Nephron progenitor cell (in vitro differentiated cells): ENCODE measurements around the gene MYO18B.

Experiments used
- DNase-seq: peaks from one replicate; pipeline ENCODE4 v3.0.0; 2021
- H3K27ac Mint-ChIP-seq: 2 replicates; pipeline ENCODE4 v1.8.0; 2021; ENCODE audit warnings: mild to moderate bottlenecking, moderate library complexity, mixed read lengths
- H3K27me3 Mint-ChIP-seq: 2 replicates; pipeline ENCODE4 v1.8.0; 2021; ENCODE audit warnings: mild to moderate bottlenecking, low read depth, mixed read lengths; ENCODE audit not compliant: poor library complexity
- H3K36me3 Mint-ChIP-seq: 2 replicates; pipeline ENCODE4 v1.8.0; 2021; ENCODE audit warnings: low read depth, mixed read lengths
- H3K4me1 Mint-ChIP-seq: 2 replicates; pipeline ENCODE4 v1.8.0; 2021; ENCODE audit warnings: mixed read lengths
- H3K4me3 Mint-ChIP-seq: 2 replicates; pipeline ENCODE4 v1.8.0; 2021; ENCODE audit warnings: mild to moderate bottlenecking, moderate library complexity, mixed read lengths
- H3K9me3 Mint-ChIP-seq: 2 replicates; pipeline ENCODE4 v1.8.0; 2021; ENCODE audit warnings: mild to moderate bottlenecking, moderate library complexity, mixed read lengths
- TF ChIP-seq, protein P1 (sequence below): fragments of 200-600 bp; sonication (generic); IDR thresholded peaks from 2 replicates; pipeline ENCODE4 v1.5.0; 2021; ENCODE audit warnings: antibody characterized with exemption

Gene MYO18B

DNA sequence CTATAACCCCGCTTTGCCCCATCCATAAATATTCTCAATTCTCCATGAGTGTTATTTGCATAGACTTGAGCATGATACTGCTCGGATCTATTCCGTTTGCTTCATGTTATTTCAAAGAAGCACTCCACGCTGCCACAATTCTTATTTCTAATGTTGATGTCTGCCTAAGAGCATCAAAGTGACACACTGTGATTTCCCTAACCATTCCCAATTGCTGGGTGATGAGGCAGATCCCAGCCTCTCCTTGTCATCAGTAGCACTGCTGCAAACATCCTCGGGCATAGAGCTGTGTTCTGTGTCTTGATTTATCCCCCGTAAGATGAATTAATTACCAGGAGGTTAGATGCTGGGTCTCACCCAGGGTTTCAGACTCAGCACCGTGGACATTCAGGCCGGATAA is 249.0 kb downstream of the MYO18B start:
- peaks cover 9% of the 10 kb centered on the region for H3K4me1 Mint-ChIP-seq
- no peaks in the 10 kb centered on the region for H3K9me3 Mint-ChIP-seq
- H3K36me3 Mint-ChIP-seq: no peaks in the 10 kb centered on the region
- H3K4me3 Mint-ChIP-seq: no peak overlapping the region
- DNase-seq: no peak
- TF ChIP-seq, protein P1, sequence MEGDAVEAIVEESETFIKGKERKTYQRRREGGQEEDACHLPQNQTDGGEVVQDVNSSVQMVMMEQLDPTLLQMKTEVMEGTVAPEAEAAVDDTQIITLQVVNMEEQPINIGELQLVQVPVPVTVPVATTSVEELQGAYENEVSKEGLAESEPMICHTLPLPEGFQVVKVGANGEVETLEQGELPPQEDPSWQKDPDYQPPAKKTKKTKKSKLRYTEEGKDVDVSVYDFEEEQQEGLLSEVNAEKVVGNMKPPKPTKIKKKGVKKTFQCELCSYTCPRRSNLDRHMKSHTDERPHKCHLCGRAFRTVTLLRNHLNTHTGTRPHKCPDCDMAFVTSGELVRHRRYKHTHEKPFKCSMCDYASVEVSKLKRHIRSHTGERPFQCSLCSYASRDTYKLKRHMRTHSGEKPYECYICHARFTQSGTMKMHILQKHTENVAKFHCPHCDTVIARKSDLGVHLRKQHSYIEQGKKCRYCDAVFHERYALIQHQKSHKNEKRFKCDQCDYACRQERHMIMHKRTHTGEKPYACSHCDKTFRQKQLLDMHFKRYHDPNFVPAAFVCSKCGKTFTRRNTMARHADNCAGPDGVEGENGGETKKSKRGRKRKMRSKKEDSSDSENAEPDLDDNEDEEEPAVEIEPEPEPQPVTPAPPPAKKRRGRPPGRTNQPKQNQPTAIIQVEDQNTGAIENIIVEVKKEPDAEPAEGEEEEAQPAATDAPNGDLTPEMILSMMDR: no peak
- no peak overlapping the region for H3K27ac Mint-ChIP-seq
- H3K27me3 Mint-ChIP-seq: peaks cover 12% of the 10 kb centered on the region

DNA sequence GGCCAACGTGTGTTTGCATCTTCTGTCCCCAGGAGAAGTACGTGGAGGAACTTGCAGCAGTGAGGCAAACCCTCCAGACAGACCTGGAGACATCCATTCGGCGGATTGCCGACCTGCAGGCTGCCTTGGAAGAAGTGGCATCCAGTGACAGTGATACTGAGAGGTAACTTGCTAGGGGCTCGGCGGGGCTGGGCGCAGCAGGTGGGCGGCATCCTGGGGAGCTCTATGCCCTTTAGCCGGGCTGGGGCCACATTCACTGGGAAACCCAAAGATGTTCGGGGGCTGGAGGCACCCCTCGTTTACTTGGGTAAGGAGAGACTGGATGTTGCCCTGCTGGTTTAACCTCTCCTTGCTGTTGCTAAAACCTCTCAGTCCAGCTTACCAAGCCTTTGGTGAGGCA is 250.3 kb downstream of the MYO18B start:
- Mint-ChIP-seq H3K27me3 (peaks cover 19% of the 10 kb centered on the region), H3K36me3 (no peaks in the 10 kb centered on the region), H3K4me1 (peaks cover 9% of the 10 kb centered on the region), H3K9me3 (no peaks in the 10 kb centered on the region), H3K4me3 (no peak overlapping the region), H3K27ac (no peak overlapping the region)
- TF ChIP-seq, protein P1: no peak
- DNase-seq: no peak

DNA sequence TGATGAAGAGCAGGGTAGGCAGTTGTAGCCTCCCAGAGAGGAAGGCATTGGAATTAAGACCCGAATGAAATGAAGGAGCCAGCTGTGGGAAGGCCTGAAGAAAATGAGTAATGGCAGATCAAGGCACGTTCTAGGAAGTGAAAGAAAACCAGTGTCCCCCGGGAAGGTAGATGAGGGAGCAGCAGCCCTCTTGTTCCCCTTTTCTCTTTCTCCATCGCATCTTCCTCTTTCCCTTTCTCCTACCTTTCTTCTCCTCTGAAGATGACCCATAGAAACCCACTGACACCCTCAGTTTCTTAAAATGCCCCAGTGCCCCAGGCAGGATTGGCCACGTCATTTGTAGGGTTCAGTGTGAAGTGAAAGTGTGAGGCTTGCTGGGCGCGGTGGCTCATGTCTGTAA is 254.7 kb downstream of the MYO18B start:
- TF ChIP-seq, protein P1: no peak
- H3K4me1 Mint-ChIP-seq: no peaks in the 10 kb centered on the region
- H3K4me3 Mint-ChIP-seq: no peak overlapping the region
- H3K36me3 Mint-ChIP-seq: no peaks in the 10 kb centered on the region
- no peak overlapping the region for H3K27ac Mint-ChIP-seq
- H3K27me3 Mint-ChIP-seq: peaks cover 20% of the 10 kb centered on the region
- no peak for DNase-seq
- H3K9me3 Mint-ChIP-seq: no peaks in the 10 kb centered on the region

DNA sequence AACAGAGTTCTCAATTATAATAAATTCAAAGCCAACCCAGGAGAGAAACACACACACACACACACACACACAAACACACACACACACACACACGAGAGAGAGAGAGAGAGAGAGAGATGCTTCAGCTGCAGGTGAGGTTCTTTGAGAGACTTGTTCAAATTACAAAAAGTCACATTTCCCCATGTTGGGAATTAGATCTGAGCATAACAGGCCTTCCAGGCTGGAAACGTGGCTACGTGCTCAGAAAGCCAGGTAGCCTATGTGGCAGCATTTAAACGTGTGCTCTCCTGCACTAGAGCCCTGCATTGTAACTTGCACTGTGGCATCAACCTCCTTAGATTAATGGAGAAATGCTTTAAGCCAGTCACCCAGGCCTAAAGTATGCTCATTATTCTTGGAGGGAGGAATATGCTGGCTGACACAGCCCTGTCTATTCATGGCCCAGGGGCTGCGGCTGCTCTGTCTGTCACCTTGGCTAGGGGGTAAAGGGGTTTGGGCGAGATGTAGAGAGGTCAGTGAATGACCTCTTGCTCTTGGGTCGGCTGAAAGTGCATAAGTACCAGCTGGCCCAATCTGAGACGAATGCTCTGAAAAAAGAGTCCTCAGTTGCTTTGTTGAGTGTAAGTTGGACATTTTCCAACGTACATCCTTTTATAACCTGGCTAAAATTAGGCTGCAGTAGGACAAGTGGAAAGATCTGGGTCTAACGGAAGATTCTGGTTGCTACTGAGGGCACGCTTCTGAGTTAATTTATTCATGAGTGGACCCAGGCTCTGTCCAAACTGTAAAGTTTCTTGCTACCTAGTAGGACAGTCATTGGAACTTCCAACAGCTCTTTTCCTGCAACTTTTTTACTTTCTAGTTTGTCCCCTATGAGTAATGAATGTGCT is 256.1 kb downstream of the MYO18B start:
- Mint-ChIP-seq H3K36me3 (no peaks in the 10 kb centered on the region), H3K27ac (no peak overlapping the region), H3K4me1 (no peaks in the 10 kb centered on the region), H3K4me3 (no peak overlapping the region), H3K9me3 (no peaks in the 10 kb centered on the region), H3K27me3 (peaks cover 22% of the 10 kb centered on the region)
- TF ChIP-seq, protein P1: no peak
- no peak for DNase-seq

DNA sequence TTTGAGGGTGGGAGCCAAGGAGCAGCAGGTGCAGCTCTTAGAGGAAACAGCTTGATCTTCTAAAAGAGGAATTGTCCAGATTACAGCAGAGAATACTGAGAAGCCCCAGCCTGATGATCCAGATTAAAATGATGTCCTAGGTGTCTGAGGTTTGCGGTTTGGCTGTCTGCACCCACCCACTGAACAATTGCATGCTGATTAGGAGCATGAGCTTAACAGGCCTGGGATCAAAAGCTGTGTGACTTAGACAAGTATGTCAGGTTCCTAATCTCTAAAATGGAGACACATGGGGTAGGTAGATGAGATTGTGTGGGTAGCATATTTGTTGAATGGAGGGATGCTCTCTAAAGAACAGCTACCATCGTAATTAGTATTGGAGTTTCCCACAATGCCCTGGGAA is 260.5 kb downstream of the MYO18B start:
- no peak for DNase-seq
- Mint-ChIP-seq H3K36me3 (no peaks in the 10 kb centered on the region), H3K27me3 (peaks cover 13% of the 10 kb centered on the region), H3K4me1 (no peaks in the 10 kb centered on the region), H3K9me3 (no peaks in the 10 kb centered on the region), H3K27ac (no peak overlapping the region), H3K4me3 (no peak overlapping the region)
- TF ChIP-seq, protein P1: no peak

DNA sequence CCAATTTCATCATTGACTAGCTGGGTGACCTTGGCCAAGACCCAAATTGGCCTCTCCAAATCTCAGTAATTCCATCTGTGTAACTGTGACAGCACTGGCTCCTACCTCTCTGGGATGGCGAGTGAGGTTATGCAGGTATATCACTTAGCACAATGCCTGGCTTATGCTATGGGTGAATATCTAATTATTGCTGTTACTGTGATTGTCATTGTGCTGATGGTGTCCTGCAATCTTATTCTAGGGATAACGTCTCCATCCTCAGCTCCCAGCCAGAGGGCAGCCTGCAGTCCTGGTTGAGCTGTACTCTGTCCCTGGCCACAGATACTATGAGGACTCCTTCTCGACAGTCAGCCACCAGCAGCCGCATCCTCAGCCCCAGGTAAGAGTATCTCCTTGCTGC is 262.5 kb downstream of the MYO18B start:
- no peak overlapping the region for H3K27ac Mint-ChIP-seq
- peaks cover 11% of the 10 kb centered on the region for H3K27me3 Mint-ChIP-seq

More for the DNA sequence above, 262.5 kb downstream of the MYO18B start:
- Mint-ChIP-seq H3K36me3 (no peaks in the 10 kb centered on the region), H3K4me3 (no peak overlapping the region), H3K9me3 (no peaks in the 10 kb centered on the region), H3K4me1 (peaks cover 14% of the 10 kb centered on the region)
- DNase-seq: no peak
- TF ChIP-seq, protein P1: no peak
